D341Med (cell line): ENCODE measurements around the gene AFF2.

ENCODE experiments used
- DNase-seq: peaks from one replicate; pipeline ENCODE4 v3.0.0; 2012; ENCODE audit warnings: low spot score

The AFF2 gene

DNA sequence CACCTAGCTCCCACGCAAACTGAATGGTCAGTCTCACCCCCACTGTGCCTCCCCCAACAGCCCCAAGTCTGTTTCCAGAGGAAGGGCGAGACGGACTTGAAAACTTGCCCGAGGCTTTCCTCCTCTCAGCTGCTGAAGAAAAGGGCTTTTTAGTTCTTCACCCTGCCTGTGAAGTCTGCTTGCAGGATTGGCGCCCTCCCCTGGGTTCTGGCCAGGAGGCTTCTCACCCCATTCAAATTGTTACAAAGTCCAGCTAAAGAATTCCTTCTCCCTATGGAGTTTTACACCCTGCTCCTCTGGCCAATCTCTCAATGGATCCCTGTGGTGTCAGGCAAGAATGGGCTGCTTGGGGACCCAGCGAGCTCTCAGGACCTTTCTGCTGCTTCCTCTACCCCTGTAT lies 241.0 kb downstream of the AFF2 start:
- no peak for DNase-seq

DNA sequence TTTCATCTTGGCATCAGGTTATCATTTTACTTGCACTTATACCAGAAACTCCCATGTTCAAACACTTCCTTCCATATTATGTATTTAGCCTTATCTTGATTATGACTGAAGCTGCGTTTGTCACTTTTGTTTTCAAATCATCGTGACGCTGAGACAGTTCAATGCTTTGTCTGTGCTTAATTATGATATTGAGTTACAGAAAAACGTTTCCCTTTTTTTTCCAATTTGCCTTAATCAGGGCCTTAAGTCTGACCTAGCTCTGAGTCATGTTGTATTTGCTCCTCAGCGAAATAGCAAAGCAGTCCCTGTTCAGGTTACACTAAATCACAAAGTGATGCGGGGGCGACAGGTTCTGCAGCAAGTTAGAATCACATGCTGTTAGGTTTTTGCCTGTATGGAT lies 254.7 kb downstream of the AFF2 start:
- no peak for DNase-seq

DNA sequence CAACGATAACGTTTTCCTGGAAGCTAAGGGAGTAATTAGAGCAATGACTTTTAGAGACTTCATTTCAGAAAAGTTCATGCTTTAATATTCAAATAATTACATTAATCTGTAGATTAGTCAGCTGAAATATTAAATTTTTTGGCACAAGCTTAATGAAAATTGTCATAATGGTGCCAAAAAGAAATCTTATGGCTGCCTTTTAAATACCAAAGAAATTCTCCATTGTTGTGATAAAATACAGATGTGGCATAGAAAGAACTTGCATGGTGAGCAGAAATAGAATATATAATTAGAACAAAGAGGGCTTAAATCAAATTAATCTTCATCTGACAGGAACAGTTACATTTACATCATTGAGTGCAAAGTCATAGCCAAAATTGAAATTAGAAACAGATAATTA lies 263.5 kb downstream of the AFF2 start:
- no peak for DNase-seq

DNA sequence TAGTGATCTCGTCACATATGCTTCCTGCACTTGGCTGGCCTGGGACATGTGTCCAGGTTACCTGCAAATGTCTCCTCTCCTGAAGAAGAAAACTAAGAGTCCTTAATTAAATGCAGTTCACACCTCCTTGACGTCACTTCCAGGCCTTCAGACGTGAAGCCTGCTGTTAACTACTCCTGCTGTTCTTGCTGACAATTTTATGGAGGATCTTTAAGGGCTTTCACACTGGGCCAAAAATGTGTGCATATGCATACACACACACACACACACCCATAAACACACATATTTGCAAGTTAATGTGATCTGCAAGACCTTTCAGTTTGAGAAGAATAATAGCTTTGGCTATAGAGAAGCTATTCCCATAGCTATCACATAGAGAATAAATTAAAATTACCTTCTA lies 267.9 kb downstream of the AFF2 start:
- DNase-seq: no peak

DNA sequence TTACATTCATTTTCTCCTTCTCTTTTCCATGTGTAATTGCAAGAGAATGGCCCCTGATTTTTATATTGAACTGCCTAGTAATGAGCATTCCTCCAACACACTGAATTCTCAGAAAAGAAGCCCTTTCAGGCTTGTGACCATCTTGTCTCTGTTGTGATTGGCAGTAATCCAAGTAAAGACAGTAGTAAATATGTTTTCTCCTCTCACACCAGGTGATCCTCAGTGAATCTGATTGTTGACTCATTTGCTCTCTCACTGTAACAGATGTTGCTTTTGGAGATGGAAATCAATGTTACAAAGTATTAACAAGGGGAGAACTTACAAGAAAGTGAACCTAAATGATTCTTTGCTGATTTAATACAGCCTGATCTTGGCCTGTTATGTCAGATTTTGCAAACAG lies 271.0 kb downstream of the AFF2 start:
- DNase-seq: no peak

DNA sequence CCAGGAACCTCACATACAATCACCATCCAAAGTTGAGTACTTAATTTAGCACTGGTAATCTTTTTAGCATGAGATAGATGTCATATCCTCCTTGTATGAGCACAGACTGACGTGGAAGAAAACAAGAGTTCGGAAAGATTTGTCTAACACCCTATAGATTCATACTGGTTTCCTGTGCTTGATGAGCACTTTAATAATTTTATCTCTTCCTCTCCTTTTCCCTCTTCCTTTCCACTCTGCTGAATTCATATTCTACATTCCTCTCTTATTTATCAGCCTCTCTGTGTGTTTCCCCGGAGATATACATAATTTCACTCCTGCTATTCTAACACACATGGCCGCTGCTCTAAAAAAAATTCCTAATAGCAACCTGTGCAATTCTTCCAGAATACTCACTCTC lies 273.9 kb downstream of the AFF2 start:
- DNase-seq: no peak

DNA sequence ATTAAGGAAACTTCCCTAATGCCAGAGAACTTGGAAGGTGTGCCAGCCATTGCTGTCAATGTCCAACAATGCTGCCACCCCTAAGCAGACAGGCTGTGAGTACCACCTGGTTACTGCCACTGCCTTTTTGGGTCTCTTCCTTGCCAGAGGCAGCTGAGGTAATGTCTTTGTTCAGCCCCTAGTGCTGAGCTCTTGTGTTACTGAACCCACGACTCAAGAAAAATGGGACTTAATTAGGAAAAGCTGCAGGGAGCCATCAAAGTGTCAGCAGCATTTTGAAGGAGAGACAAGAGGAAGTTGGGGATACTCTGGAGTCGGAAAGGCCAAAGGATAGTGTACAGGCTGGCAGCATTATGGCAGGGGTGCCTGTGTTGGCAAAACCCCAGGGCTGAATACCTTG lies 283.7 kb downstream of the AFF2 start:
- DNase-seq: no peak

DNA sequence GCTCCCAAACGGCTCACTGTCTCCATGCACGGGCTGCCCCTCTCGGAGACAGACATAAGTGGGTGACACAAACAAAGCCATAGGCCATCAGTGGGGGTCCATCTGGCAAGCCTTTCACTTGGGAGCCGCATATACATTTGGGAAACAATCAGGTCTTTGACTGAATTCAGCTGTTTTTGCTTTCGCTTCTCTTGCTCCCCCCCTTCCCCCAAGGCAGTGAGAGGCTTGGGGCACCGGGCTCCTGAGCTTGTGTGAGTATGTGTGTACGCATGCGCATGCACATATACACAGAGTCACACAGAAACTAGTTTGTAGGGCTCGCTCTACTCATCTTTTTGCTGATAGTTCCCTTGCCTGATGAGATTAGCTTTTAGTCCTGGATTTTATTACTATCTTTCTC lies 284.4 kb downstream of the AFF2 start:
- no peak for DNase-seq

DNA sequence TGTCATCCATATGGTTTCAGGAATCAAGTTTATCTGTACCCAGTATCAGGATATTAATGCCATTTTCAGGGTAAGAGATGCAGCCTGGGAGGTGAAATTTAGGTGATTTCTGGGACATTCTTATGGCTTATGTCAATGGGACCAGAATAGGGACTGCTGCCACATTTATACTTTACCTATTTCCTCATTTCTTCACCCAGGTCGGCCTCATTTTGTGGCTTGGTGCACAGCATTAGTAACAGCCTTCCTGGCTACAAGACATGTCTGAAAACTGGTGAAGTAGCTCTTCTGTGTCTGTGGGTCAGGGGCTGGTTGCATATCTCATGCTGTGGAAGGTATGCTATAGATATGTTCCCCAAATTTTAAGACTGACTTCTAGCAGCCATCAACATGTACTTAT lies 284.8 kb downstream of the AFF2 start:
- no peak for DNase-seq

DNA sequence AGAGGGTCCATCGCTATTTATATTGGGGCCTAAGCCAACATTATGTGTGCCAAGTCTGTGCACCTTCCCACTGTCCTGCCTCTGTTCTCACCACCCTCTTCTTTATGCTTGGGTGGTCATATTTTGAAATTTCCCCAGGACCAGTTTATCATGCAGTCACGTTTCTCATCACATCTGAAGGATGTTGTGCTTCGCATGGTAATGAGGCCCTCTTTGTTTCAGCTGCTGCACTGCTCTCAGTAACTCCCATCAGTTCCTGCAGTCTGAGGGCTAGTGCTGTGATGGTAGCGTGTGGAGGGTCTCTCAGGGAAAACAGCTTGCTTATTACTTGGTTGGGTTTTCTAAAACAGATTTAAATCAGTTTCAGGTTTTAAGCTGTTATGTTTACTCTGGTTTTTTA lies 288.0 kb downstream of the AFF2 start:
- no peak for DNase-seq

DNA sequence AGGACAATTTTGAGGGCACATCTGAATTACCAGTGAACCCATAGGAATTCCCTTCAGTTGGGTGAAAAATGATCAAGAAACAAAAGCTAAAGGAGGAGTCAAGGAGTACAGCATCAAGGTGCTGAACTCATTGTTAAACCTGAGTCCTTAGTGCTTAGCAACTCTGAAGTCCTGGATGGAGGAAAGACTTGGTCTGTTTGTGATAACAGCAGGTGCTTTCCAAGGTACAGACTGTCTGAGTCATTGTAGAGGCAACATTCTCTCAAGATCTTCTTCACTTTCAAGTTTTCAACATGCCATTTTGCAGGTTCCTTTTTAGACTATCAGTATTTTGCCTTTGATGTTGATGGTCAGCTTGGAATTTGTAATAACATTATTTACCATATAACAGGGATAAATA lies 293.9 kb downstream of the AFF2 start:
- DNase-seq: no peak

DNA sequence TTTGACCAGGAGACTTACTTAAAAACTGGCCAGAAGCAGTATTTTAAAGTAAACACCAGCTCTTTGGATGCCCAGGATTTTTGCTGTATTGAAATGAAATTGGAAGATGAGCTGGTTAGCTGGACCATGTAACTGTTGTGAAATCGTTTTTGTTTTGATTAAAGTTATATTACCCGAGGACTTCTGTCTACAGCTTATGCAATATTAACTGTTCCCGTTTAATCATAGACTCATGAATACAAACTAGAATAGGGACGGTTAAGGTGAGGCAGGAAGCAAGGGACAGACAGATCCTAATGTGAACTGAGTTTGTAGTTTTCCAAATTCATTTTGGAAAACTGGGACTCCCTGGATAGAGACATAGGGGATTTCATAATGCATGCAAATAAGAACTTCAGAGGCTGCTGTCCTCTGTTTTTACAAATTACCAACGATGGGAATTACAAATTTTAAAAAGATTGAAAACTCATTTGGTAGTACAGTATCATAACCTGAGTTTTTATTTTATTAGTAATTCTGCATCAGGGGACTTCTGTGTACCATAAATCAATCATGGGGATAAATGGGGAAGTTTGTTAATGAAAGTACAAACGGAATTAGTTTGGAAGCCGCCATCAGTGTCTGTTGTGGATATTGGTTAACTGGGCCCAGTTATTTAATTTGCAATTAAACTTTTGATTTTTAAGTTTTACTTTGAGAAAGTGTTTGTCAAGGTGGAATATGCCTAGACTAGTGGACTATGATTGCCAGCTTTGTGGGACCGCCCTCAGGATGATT lies 304.4 kb downstream of the AFF2 start:
- no peak for DNase-seq

DNA sequence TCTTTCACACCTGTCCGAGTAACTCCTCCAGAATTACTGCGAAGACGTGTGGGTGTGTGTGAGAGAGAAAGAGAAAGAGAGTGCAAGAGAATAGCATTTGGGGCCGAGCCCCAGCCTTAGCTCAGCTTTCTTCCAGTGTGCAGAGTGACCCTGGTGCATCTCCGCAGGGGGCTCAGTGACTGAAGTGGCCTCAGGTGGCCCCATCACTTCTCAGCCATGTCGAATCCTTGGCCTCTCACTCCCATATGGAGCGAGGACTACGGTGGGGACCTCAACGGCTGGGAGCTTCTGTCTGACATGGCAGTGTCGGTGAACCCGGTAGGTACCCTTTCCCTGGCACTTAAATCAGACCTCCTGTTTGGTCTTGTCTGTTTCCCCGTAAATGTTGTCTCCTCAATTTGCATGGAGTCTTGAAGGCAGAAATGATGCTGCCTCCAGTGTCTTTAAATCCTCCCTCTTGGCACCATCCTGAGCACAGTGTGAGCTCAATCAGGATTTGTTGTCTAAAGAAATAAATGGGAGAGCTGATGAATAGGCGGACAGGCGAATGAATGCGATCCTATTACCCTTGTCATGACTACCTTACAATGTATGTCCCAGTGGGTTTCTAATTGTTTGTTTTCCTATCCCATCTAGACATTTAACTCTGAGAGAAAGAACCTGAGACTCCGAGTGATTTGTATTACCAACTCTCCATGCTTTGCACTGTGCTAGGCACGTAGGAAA lies 305.9 kb downstream of the AFF2 start:
- DNase-seq: no peak

DNA sequence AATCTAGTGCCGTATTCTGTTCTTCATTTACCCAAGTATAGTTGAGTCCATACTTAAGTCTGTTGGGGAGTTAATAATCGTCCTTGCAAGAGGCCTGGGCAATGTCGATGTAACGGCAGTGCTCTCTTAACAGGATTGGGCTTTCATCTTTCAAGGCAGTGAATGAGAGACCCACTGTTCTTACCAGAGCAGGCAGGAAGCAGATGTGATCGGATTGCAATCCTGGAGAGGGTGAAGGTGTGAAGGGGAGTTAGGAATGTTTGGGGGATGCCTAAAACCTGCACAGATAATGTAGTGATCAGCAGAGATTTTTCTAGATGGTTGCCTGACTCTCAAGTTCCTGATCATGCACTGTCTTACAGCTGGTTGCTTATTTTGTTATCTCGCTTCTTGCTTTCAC lies 308.4 kb downstream of the AFF2 start:
- DNase-seq: no peak

DNA sequence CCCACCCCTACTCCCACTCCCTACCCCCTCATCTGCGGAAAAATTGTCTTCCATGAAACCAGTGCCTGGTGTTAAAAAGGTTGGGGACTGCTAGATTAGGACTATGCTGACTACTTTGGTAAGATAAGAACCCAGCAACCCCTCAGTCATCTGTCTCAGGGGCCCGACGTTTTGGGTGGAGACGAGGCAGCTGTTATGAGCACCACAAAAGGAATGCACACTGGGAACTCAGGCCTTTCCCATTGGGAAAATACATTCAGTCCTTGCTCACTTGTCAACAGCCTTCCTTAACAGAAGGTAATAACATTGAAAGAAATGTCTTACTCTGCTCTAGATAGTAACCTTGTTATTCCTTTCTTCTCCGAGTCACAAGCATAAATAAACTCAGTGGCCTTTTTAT lies 310.8 kb downstream of the AFF2 start:
- no peak for DNase-seq

DNA sequence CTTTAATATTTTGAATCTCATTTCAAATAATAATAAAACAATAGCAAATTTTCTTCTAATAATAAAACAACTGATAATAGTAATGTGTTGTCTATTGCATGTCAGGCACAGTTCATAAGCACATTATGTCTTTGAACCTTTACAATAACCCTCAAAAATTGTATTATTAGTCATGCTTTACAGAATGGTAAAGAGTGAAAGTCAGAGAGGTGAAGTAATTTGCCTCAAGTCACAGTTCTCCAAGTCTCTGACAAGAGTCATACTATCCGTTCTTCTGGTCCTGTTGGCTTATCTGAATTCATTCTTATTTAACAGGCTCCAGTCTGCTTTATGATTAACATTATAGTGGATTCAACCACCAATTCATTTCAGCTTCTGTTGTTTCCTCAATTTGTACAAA lies 313.0 kb downstream of the AFF2 start:
- DNase-seq: no peak

DNA sequence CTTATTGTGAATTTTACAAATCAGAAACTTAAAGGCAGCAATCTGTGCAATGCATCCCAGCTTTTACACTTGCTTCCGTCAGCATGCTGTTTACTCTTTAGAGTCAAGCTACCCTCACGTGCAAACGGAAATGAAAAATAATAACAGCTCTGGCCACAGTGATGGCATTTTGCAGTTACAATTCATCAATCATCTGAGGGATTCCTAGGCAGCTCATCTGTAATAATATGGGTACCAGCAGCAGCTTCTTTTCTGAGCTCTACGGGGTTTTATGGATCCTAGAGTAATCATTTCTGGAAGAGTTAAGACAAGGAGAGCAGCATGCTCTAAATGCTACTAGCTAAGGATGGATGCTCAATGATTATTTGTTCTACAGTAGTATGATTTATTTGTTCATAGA lies 313.6 kb downstream of the AFF2 start:
- DNase-seq: no peak

DNA sequence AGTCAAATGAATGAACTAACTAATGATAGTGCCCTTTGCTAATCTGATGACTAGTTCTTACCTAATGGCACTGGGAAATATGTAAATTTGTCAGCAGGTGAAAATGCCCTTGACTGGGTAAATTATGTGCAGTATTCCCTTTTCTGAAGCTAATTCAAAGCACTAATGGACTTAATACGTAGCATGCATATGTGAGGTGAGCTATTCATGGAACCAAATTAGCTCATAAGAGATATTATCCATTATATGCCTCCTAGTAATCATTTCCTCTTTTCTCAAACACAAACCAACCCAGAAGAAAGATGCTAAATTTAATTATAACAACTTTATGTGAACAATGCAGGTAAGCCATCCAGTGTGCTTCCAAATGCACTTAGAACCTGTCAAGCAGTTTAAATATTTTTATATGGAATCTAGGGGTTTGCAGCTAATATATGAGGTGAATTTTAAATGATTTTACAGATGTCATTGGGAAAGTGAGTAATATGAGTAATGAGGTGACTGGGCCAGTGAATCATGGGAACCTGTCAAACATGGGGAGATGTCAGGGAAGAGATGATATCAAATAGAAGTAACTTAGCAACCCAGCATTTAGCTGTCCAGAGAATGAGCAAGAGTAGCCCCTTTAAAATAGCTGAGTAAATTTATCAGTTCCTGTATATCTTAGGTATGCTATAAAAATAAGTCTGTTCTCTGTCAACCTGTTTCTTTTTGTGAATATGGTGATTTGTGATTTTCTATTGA lies 315.0 kb downstream of the AFF2 start:
- no peak for DNase-seq

DNA sequence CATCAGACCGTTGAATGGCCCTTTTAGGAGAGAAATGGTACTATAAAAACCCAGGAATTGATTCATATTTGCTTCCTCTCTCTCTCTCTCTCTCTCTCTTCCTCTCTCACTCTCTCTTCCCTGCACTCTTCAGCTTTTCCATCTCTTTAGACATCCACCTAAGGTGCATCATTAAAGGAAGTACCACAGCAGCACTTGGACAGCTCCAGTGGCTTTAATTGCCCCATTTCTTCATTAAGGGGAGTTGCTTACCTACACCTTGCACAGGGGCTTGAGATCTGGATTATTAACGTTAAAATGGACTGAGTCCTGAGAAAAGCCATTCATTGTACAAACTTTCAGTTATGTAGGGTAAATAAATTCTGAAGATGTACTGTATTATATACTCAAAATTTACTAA lies 323.6 kb downstream of the AFF2 start:
- no peak for DNase-seq

DNA sequence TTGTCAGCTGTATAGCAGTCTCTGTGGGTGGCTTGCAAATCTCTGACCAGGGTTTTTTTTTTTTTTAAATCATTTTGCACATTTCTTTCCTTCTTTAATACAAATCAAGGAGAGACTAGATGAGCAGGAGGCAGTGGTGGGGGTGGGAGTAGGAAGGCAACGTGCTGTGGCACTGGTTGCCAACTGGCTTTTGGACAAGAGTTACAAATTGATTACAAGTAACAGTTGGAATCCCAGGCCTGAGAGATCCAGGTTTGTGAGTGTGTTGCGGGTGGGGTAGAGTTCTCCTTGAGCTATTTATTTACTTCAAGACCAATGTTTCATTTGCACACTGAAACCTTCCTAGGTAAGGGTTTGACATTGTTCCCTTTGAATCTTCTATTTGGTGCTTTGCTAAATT lies 325.3 kb downstream of the AFF2 start:
- DNase-seq: no peak

DNA sequence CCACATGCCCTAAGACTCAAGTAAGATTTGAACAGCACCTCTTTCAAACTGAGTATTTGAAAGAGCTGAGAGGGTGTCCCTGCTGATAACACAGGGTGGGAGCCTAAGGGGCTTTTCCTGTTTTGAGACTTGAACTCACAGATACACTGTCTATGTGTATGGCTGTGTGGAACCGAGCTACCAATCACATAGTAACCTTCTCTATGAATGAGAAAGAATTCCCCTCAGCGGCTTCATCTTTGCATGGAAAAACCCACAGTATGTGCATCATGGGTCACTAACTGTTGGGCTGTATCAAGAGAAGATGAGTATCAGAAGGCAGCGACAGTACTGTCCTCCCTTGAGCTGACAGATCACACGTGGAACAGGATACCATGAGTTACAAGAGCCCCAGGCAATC lies 336.3 kb downstream of the AFF2 start:
- no peak for DNase-seq

DNA sequence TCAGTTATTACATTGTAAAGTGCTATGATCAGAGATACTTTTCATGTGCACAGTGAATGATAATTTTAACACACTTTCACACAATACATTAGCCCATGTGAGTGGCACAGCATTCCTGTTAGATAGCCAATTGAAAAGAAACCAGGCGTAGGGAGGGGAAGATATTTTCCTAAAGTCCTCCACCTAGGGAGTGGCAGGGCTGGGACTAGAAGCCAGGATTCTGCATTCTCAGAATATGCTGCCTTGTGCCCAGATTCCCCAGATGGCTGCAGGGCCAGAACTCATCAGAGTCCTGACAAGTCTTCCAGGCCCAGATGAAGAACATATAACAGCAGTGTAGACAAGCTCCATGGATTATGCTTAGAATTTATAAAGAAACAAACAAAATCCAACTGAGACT lies 350.2 kb downstream of the AFF2 start:
- DNase-seq: no peak

DNA sequence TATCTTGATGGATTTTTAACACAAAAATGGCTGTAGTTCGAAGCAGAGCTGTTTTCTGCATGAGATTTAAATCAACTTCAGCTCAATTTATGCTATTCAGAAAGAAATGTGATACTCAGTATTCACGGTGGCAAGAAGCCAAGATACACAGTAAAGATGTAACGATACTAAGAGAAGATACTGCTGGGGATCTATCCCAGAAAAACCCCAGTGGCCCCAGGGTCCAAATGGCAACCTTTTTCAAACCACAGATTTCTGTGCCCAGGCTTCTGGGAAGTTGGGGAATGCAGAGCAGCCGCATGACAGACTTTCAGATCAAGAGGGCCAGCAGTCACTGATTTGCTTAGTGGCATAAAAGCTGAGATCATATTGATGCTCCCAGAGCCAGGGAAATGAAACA lies 353.9 kb downstream of the AFF2 start:
- DNase-seq: no peak
